Transverse colon (tissue), 4 donors: ENCODE measurements around the gene ATR. TPM values are rescaled to one million over a fixed set of nuclear protein-coding genes. Genes with fewer than 3 reads are reported as not detected.

ENCODE experiments used
- DNase-seq: peaks from one replicate; pipeline ENCODE4 v3.0.0-alpha.2; 2019
- H3K27ac ChIP-seq, 4 donors: fragments of 200-600 bp; sonication (generic); 2 replicates each; pipeline ENCODE4 v1.5.1; 2016 to 2018; ENCODE audit warnings: inconsistent platforms in 4 of 4
- H3K27me3 ChIP-seq: fragments of 200-600 bp; sonication (generic); 2 replicates; pipeline ENCODE4 v1.5.1; 2017; ENCODE audit warnings: inconsistent platforms
- H3K36me3 ChIP-seq, 4 donors: fragments of 200-600 bp; sonication (generic); 2 replicates each; pipeline ENCODE4 v1.5.1; 2017 to 2019; ENCODE audit warnings: inconsistent platforms in 4 of 4
- H3K4me1 ChIP-seq, 4 donors: fragments of 200-600 bp; sonication (generic); 2 replicates each; pipeline ENCODE4 v1.5.1; 2017 to 2020; ENCODE audit warnings: inconsistent platforms in 4 of 4
- H3K4me3 ChIP-seq, 4 donors: fragments of 200-600 bp; sonication (generic); 1 replicate in 1 of 4; 2 replicates in 3 of 4; pipeline versions ENCODE4 v1.5.1 to v1.6.1; 2017 to 2019; ENCODE audit warnings: inconsistent platforms in 4 of 4
- H3K9me3 ChIP-seq, 2 donors: fragments of 200-600 bp; sonication (generic); 2 replicates each; pipeline ENCODE4 v1.5.1; 2017 to 2019; ENCODE audit warnings: inconsistent platforms in 2 of 2
- CTCF ChIP-seq, 5 experiments: fragments of 200-600 bp in 3 of 5; fragments of 450-650 bp in 2 of 5; sonication (generic) in 3 of 5; IDR thresholded peaks; 1 replicate in 2 of 5; 2 replicates in 3 of 5; pipeline ENCODE4 v1.5.1; 2016 to 2017; ENCODE audit warnings: antibody characterized with exemption in 5 of 5, inconsistent platforms in 3 of 5, mild to moderate bottlenecking in 2 of 5, moderate library complexity in 1 of 5
- EP300 ChIP-seq: sonication (generic); formaldehyde crosslinking; IDR thresholded peaks from one replicate; pipeline ENCODE4 v1.6.1; 2017; ENCODE audit warnings: antibody characterized with exemption, low read depth
- POLR2A ChIP-seq: fragments of 450-650 bp; IDR thresholded peaks from one replicate; pipeline ENCODE4 v1.6.1; 2016; ENCODE audit warnings: antibody characterized with exemption, mild to moderate bottlenecking, moderate library complexity
- POLR2AphosphoS5 ChIP-seq, 3 donors: sonication (generic); formaldehyde crosslinking; IDR thresholded peaks; one replicate each; pipeline ENCODE4 v1.6.1; 2016; ENCODE audit warnings: antibody characterized with exemption in 3 of 3
- WGBS, 2 donors: methylation state at CpG; one replicate each; pipeline ENCODE4 v1.1.5; 2018; ENCODE audit warnings: low coverage in 1 of 2; 5-methylcytosine and 5-hydroxymethylcytosine counted together
- in situ Hi-C, 4 donors: fragments of 200-750 bp; cut with MboI; loops; one replicate each; pipeline versions ENCODE4 v1.15.0 to v1.15.1; 2017; ENCODE audit warnings: low sequenced_read_pairs in 3 of 4, low pct_ligation_motif_present in 1 of 4, low pct_unique_long_range_greater_than_20kb in 1 of 4
- intact Hi-C: fragments of 100-400 bp; cut with DNase I; formaldehyde crosslinking; loops from one replicate; pipeline ENCODE4 v1.15.1; 2023; ENCODE audit warnings: low total_unique reads
- total RNA-seq, 4 donors: library from RNA; depleted of rRNA; stranded (reverse); fragments of >200 nt; gene quantifications; one replicate each; pipeline ENCODE4 v1.1.0, GENCODE V29; 2016

The ATR gene
- total RNA-seq, 4 donors from 2014 or later, result 22.4 to 37.8 (median 25.3) TPM

- DNase-seq, result peak; percentile 69
- H3K27ac ChIP-seq, result peak overlapping the region; percentile 81 to 87 (median 86)
- H3K9me3 ChIP-seq, result no peaks in the 10 kb centered on the region
- H3K4me3 ChIP-seq, result no peak overlapping the region
- WGBS, 2 donors, result 43% methylated on average over 1 of the region's 1 CpG; no CpG with 5 or more reads in 1 of the 2 donors
- peaks cover 13 to 50% (median 27%) of the 10 kb centered on the region in 4 donors for H3K4me1 ChIP-seq
- no peaks in the 10 kb centered on the region for H3K27me3 ChIP-seq
- H3K36me3 ChIP-seq, result no peaks in the 10 kb centered on the region
- in situ Hi-C loops (no loop called here), intact Hi-C loops (no loop called here)
- TF ChIP-seq POLR2AphosphoS5 (IDR thresholded peaks at IDR 0.05) (peak in 2 of 3 donors; percentile 25 to 58), EP300 (no peak)
These were observed 35.0 kb upstream of the ATR start for GRCh38 chr3:142613491-142613890.

- Histone ChIP-seq H3K27me3 (no peaks in the 10 kb centered on the region), H3K4me3 (no peak overlapping the region), H3K4me1 (peaks cover 11 to 55% (median 24%) of the 10 kb centered on the region in 4 donors), H3K36me3 (no peaks in the 10 kb centered on the region), H3K27ac (no peak overlapping the region), H3K9me3 (no peaks in the 10 kb centered on the region)
- no peak for DNase-seq
- intact Hi-C loops, result no loop called here
- TF ChIP-seq POLR2AphosphoS5 (IDR thresholded peaks at IDR 0.05), result no peak
- TF ChIP-seq POLR2A, result no peak
- TF ChIP-seq EP300, result no peak
- no peak for TF ChIP-seq CTCF (IDR thresholded peaks at IDR 0.05)
- 84 to 86% methylated on average over 1 of the region's 1 CpG for WGBS, 2 donors
- in situ Hi-C loops, result no loop called here
These were observed 32.7 kb upstream of the ATR start for GRCh38 chr3:142611206-142611605.

- Histone ChIP-seq H3K4me3 (no peak overlapping the region), H3K9me3 (no peaks in the 10 kb centered on the region), H3K27me3 (no peaks in the 10 kb centered on the region), H3K4me1 (peaks cover 9 to 58% (median 23%) of the 10 kb centered on the region in 4 donors), H3K36me3 (no peaks in the 10 kb centered on the region), H3K27ac (peak overlapping the region in 3 of 4 donors; percentile 36 to 46 (median 43))
- in situ Hi-C loops (no loop called here), intact Hi-C loops (no loop called here)
- TF ChIP-seq POLR2A, result no peak
- TF ChIP-seq CTCF (IDR thresholded peaks at IDR 0.05), result no peak
- no peak for TF ChIP-seq POLR2AphosphoS5 (IDR thresholded peaks at IDR 0.05)
- TF ChIP-seq EP300, result no peak
- DNase-seq, result no peak
- WGBS, 2 donors, result 67 to 88% methylated on average over 1 of the region's 1 CpG
These were observed 30.6 kb upstream of the ATR start for GRCh38 chr3:142609136-142609535.

- H3K4me3 ChIP-seq, result no peak overlapping the region
- intact Hi-C loops, result no loop called here
- no peaks in the 10 kb centered on the region for H3K36me3 ChIP-seq
- no peaks in the 10 kb centered on the region for H3K27me3 ChIP-seq
- no peak for TF ChIP-seq EP300
- no peak for TF ChIP-seq POLR2AphosphoS5 (IDR thresholded peaks at IDR 0.05)
- TF ChIP-seq POLR2A, result no peak
- no peak for TF ChIP-seq CTCF (IDR thresholded peaks at IDR 0.05)
- in situ Hi-C loops, result no loop called here
- no peaks in the 10 kb centered on the region for H3K9me3 ChIP-seq
- peaks cover 9 to 62% (median 24%) of the 10 kb centered on the region in 4 donors for H3K4me1 ChIP-seq
- peak overlapping the region; percentile 36 to 46 (median 40) for H3K27ac ChIP-seq
- no peak for DNase-seq
- WGBS, 2 donors, result 50% methylated on average over 1 of the region's 1 CpG; no CpG with 5 or more reads in 1 of the 2 donors
These were observed 30.1 kb upstream of the ATR start for GRCh38 chr3:142608631-142609030.

- H3K4me3 ChIP-seq, result no peak overlapping the region
- peak overlapping the region; percentile 87 to 92 (median 90) for H3K27ac ChIP-seq
- in situ Hi-C loops, result no loop called here
These were observed 26.4 kb upstream of the ATR start for GRCh38 chr3:142604940-142605339.

More at GRCh38 chr3:142604940-142605339, 26.4 kb upstream of the ATR start:
- Histone ChIP-seq H3K9me3 (no peaks in the 10 kb centered on the region), H3K36me3 (no peaks in the 10 kb centered on the region), H3K4me1 (peaks cover 0 to 75% (median 30%) of the 10 kb centered on the region in 4 donors), H3K27me3 (no peaks in the 10 kb centered on the region)
- DNase-seq, result no peak
- intact Hi-C loops, result no loop called here
- no peak for TF ChIP-seq CTCF (IDR thresholded peaks at IDR 0.05)
- no peak for TF ChIP-seq POLR2AphosphoS5 (IDR thresholded peaks at IDR 0.05)
- TF ChIP-seq EP300, result no peak
- no peak for TF ChIP-seq POLR2A
